ENCODE results near the gene DSCAM.

DNA sequence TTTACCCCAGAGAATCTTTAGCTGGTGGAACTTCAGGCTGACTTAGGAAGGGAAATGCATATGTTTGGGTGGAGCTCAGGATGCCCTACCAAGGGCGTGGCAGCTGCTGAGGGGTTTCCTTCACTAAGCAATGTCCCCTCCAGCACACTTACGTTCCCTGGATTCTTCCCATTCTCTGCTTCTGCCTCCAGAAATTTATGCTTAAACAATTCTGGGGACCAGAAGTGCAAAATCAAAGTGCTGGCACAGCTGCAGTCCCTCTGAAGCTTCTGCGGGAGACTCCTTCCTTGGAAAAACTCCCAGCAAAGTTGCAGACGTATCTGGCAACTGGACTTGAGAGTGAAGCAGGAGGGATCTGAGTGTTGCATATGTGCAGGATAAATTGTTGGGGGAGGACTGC is 576.9 kb downstream of the DSCAM start:
- no peak for TF ChIP-seq POLR2A (IDR thresholded peaks at IDR 0.05)
- no peak for TF ChIP-seq EP300 (IDR thresholded peaks at IDR 0.05)
